ENCODE measurements around the gene YIF1A. TPM values are rescaled to one million over a fixed set of nuclear protein-coding genes. Genes with fewer than 3 reads are reported as not detected.

Gene YIF1A
- polyA plus RNA-seq, 1 of the 3 experiments (the other 2 are of a cell fraction) = 123 TPM

DNA sequence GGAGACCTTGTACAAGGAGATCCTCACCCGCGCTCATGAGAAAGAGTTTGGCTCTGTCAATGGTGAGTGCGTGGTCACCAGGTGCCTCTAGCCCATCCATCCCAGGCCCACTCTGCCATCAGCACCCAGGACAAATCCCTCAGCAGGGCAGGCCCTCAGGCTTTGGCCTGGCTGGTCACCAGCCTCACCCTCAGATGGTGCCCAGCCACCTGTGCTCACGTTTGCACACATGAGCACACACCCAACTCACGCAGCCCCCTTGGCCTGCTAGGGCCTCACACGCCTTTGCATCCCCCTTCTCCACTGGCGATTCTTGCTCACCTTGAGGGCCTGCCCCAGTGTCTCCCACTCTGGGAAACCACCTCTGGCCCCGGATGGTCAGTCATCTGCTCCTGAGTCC lies 24.6 kb downstream of the YIF1A start (continued):
- TF ChIP-seq TAF1 (IDR thresholded peaks at IDR 0.05; ENCODE audit: borderline replicate concordance, low read depth, low read length) (no peak), POLR2AphosphoS5 (IDR thresholded peaks at IDR 0.05; ENCODE audit: low read depth, low read length) (no peak)

DNA sequence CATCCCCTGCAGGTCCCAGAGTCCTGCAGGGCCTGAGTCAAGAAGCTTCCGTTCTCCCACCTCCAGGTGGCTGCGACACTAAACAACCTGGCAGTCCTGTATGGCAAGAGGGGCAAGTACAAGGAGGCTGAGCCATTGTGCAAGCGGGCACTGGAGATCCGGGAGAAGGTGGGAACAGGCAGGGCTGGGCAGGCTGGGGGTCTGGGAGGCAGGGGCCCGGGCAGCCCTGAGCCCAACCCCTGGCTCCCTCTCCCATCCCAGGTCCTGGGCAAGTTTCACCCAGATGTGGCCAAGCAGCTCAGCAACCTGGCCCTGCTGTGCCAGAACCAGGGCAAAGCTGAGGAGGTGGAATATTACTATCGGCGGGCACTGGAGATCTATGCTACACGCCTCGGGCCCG lies 25.2 kb downstream of the YIF1A start:
- Histone ChIP-seq H3K9me3 (no peaks in the 10 kb centered on the region), H3K4me1 (ENCODE audit: control insufficient read depth in 1 of 2, insufficient read depth in 2 of 2, low read depth in 1 of 2, low read length in 1 of 2) (peaks cover 0 to 14% of the 10 kb centered on the region in 2 experiments; a peak in 2 of 4 replicates), H3K9me2 (no peaks in the 10 kb centered on the region), H3K4me3 (ENCODE audit: low read depth in 2 of 2, low read length in 1 of 2) (no peak overlapping the region), H3F3A (replicated peaks; ENCODE audit: insufficient read depth) (peaks cover 12% of the 10 kb centered on the region), H2AFZ (ENCODE audit: low read depth) (no peak overlapping the region), H4K20me1 (ENCODE audit: insufficient read depth) (peaks cover 15% of the 10 kb centered on the region), H3K79me2 (ENCODE audit: insufficient read depth) (peaks cover 16% of the 10 kb centered on the region), H3K27me3 (ENCODE audit: insufficient read depth) (no peaks in the 10 kb centered on the region), H3K4me2 (no peak overlapping the region), H3K27ac (ENCODE audit: low read depth in 2 of 2, low read length in 1 of 2) (no peak overlapping the region), H3K9ac (no peak overlapping the region), H3K36me3 (replicated peaks in 1 of 2; ENCODE audit: control insufficient read depth in 1 of 2, insufficient read depth in 2 of 2, low read length in 1 of 2) (peaks cover 24 to 63% of the 10 kb centered on the region in 2 experiments)
- DNase-seq = no peak
- CTCF ChIA-PET = no interaction called here
- WGBS (ENCODE audit: low lambda C conversion rate) = 97% methylated on average over 9 of the region's 10 CpGs
- TF ChIP-seq, protein P1, sequence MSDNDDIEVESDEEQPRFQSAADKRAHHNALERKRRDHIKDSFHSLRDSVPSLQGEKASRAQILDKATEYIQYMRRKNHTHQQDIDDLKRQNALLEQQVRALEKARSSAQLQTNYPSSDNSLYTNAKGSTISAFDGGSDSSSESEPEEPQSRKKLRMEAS (IDR thresholded peaks at IDR 0.05; ENCODE audit: low read depth) = no peak
- no peak for TF ChIP-seq GATA2 (CRISPR knock-in tag; IDR thresholded peaks at IDR 0.05)
- TF ChIP-seq FOXJ3 (CRISPR knock-in tag; IDR thresholded peaks at IDR 0.05) = no peak
- TF ChIP-seq RCOR1 (IDR thresholded peaks at IDR 0.05; ENCODE audit: low read length) = no peak
- TF ChIP-seq SMC3 (IDR thresholded peaks at IDR 0.05; ENCODE audit: low read depth, low read length) = no peak
- no peak for TF ChIP-seq GABPA (IDR thresholded peaks at IDR 0.05; ENCODE audit: low read depth)
- TF ChIP-seq, protein P2, sequence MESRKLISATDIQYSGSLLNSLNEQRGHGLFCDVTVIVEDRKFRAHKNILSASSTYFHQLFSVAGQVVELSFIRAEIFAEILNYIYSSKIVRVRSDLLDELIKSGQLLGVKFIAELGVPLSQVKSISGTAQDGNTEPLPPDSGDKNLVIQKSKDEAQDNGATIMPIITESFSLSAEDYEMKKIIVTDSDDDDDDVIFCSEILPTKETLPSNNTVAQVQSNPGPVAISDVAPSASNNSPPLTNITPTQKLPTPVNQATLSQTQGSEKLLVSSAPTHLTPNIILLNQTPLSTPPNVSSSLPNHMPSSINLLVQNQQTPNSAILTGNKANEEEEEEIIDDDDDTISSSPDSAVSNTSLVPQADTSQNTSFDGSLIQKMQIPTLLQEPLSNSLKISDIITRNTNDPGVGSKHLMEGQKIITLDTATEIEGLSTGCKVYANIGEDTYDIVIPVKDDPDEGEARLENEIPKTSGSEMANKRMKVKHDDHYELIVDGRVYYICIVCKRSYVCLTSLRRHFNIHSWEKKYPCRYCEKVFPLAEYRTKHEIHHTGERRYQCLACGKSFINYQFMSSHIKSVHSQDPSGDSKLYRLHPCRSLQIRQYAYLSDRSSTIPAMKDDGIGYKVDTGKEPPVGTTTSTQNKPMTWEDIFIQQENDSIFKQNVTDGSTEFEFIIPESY (IDR thresholded peaks at IDR 0.05; ENCODE audit: borderline replicate concordance, low read depth) = no peak
- TF ChIP-seq TCF12 (IDR thresholded peaks at IDR 0.05) = no peak
- TF ChIP-seq NRF1 (IDR thresholded peaks at IDR 0.05; ENCODE audit: low read depth, low read length) = no peak
- TF ChIP-seq RFX5 (IDR thresholded peaks at IDR 0.05; ENCODE audit: low read length) = no peak
- TF ChIP-seq RAD21 (IDR thresholded peaks at IDR 0.05; ENCODE audit: low read length) = no peak
- TF ChIP-seq YY1 (IDR thresholded peaks at IDR 0.05; ENCODE audit: low read depth) = no peak
- no peak for TF ChIP-seq FOXM1 (IDR thresholded peaks at IDR 0.05; ENCODE audit: low read depth)
- POLR2A ChIA-PET = interaction anchor here (0.6 kb wide), 1 partner anchor 540 kb away, joined by 6 read pairs; no protein-coding TSS in a partner anchor

DNA sequence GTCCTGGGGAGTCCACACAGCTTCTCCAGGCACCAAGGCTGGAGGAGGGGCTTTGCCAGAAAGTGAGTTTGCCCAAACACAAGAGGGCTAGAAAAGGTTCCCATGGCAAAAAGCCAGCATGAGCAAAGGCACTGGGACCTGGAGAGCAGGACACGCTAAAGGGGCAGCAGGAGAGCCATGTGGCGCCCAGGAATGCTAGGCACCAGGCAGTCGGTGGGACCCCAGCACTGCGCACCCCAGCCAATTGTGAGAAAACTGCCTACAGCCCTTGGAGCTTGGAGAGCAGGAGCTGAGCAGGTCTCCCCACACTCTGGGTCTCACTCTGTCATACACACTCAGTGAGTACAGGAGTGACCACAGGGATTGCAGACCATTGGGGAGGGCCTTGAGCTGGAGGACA lies 25.7 kb downstream of the YIF1A start:
- H3K27me3 ChIP-seq (ENCODE audit: insufficient read depth) = no peaks in the 10 kb centered on the region
- H3F3A ChIP-seq (replicated peaks; ENCODE audit: insufficient read depth) = peaks cover 17% of the 10 kb centered on the region
- 100% methylated on average over 2 of the region's 4 CpGs for WGBS (ENCODE audit: low lambda C conversion rate)
- ChIA-PET CTCF (interaction anchor here (0.9 to 1.4 kb wide), 2 partner anchors 20 to 195 kb away, joined by 5 read pairs; no protein-coding TSS in a partner anchor), POLR2A (interaction anchor here (0.6 kb wide), 1 partner anchor 539 kb away, joined by 6 read pairs; no protein-coding TSS in a partner anchor)
- H2AFZ ChIP-seq (ENCODE audit: low read depth) = no peak overlapping the region
- H3K4me2 ChIP-seq = no peak overlapping the region
- no peak overlapping the region for H3K4me3 ChIP-seq (ENCODE audit: low read depth in 2 of 2, low read length in 1 of 2)
- H3K9ac ChIP-seq = no peak overlapping the region
- H3K4me1 ChIP-seq (ENCODE audit: control insufficient read depth in 1 of 2, insufficient read depth in 2 of 2, low read depth in 1 of 2, low read length in 1 of 2) = peaks cover 0 to 18% of the 10 kb centered on the region in 2 experiments; a peak in 2 of 4 replicates
- no peaks in the 10 kb centered on the region for H3K9me3 ChIP-seq
- peaks cover 19% of the 10 kb centered on the region for H4K20me1 ChIP-seq (ENCODE audit: insufficient read depth)
- H3K79me2 ChIP-seq (ENCODE audit: insufficient read depth) = peaks cover 21% of the 10 kb centered on the region
- no peak overlapping the region for H3K27ac ChIP-seq (ENCODE audit: low read depth in 2 of 2, low read length in 1 of 2)
- H3K9me2 ChIP-seq = no peaks in the 10 kb centered on the region
- DNase-seq = no peak
- H3K36me3 ChIP-seq (replicated peaks in 1 of 2; ENCODE audit: control insufficient read depth in 1 of 2, insufficient read depth in 2 of 2, low read length in 1 of 2) = peaks cover 24 to 63% of the 10 kb centered on the region in 2 experiments
- TF ChIP-seq TAF1 (IDR thresholded peaks at IDR 0.05; ENCODE audit: borderline replicate concordance, low read depth, low read length) (no peak), SIN3A (IDR thresholded peaks at IDR 0.05; ENCODE audit: borderline replicate concordance, low read depth, low read length) (no peak), EZH2phosphoT487 (IDR thresholded peaks at IDR 0.05; ENCODE audit: borderline replicate concordance, low read depth) (no peak), MXI1 (IDR thresholded peaks at IDR 0.05; ENCODE audit: low read depth, low read length) (no peak), RFX5 (IDR thresholded peaks at IDR 0.05; ENCODE audit: low read length) (no peak), GATA2 (CRISPR knock-in tag; IDR thresholded peaks at IDR 0.05) (no peak)
- TF ChIP-seq, protein P3, sequence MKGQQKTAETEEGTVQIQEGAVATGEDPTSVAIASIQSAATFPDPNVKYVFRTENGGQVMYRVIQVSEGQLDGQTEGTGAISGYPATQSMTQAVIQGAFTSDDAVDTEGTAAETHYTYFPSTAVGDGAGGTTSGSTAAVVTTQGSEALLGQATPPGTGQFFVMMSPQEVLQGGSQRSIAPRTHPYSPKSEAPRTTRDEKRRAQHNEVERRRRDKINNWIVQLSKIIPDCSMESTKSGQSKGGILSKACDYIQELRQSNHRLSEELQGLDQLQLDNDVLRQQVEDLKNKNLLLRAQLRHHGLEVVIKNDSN (IDR thresholded peaks at IDR 0.05; ENCODE audit: borderline replicate concordance, low read depth) = no peak
- TF ChIP-seq, protein P4, sequence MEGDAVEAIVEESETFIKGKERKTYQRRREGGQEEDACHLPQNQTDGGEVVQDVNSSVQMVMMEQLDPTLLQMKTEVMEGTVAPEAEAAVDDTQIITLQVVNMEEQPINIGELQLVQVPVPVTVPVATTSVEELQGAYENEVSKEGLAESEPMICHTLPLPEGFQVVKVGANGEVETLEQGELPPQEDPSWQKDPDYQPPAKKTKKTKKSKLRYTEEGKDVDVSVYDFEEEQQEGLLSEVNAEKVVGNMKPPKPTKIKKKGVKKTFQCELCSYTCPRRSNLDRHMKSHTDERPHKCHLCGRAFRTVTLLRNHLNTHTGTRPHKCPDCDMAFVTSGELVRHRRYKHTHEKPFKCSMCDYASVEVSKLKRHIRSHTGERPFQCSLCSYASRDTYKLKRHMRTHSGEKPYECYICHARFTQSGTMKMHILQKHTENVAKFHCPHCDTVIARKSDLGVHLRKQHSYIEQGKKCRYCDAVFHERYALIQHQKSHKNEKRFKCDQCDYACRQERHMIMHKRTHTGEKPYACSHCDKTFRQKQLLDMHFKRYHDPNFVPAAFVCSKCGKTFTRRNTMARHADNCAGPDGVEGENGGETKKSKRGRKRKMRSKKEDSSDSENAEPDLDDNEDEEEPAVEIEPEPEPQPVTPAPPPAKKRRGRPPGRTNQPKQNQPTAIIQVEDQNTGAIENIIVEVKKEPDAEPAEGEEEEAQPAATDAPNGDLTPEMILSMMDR (IDR thresholded peaks at IDR 0.05) = no peak
- TF ChIP-seq, protein P5, sequence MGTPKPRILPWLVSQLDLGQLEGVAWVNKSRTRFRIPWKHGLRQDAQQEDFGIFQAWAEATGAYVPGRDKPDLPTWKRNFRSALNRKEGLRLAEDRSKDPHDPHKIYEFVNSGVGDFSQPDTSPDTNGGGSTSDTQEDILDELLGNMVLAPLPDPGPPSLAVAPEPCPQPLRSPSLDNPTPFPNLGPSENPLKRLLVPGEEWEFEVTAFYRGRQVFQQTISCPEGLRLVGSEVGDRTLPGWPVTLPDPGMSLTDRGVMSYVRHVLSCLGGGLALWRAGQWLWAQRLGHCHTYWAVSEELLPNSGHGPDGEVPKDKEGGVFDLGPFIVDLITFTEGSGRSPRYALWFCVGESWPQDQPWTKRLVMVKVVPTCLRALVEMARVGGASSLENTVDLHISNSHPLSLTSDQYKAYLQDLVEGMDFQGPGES (IDR thresholded peaks at IDR 0.05; ENCODE audit: low read depth, low read length) = no peak

All from SK-N-SH (cell line).